Measurements from ENCODE around the gene SLC37A3.

- TF ChIP-seq CTCF (IDR thresholded peaks at IDR 0.05): no peak
- no peak for TF ChIP-seq EZH2 (IDR thresholded peaks at IDR 0.05; ENCODE audit: borderline replicate concordance, insufficient read depth, low read depth, low read length, poor library complexity, severe bottlenecking)
Observed at GRCh38 chr7:140360697-140361229, 37.6 kb downstream of the SLC37A3 start.

Measured in B cell (primary cell).